A375 (cell line): Measurements from ENCODE around the gene IRS1. TPM values are rescaled to one million over a fixed set of nuclear protein-coding genes. Genes with fewer than 3 reads are reported as not detected.

Experiments
- total RNA-seq: library from RNA; depleted of rRNA; stranded (reverse); fragments of >200 nt; shearing (Covaris generic); gene quantifications from 2 replicates; pipeline ENCODE4 v1.2.3, GENCODE V29; 2014; rRNA removed

Gene IRS1
- 9.2 and 9.8 TPM in 2 replicates for total RNA-seq

DNA sequence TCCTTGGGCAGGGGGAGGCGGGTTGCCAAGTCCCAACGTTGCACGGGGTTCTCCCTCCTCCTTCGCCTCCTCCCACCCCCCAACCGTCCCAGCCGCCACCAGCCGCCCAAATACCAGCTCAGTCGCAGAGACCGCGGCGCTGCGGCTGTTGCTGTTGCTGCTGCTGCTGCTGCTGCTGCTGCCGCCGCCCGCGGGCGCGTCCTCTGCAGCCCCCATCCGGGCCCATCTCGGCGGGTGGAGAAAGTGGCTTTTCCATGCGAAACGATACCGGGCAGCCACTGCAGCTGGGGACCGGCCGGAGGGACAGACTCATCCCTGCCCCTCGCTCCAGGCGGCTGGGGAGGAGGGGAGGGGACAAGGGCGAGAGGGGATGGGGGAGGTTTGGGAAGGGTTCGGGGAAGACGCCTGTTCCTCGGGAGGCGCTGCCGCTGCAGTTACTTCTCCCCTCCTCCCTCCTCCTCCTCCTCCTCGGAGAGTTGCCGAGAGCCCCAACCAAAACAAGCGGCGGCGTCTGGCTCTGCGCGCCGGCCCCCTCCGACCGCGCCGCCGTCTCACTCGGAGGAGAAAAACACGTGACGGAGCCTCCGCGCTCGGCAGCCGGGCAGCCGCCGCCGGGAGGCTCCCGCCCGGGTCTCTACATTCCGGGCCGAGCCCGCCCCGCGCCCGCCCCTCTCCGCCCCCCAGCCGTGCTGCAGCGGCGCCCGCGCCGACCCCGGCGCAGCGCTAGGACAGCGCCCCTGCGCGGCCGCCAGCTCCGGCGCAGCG lies at the start of gene IRS1:
Gene IRS1 (minus strand): TSS at position 610 of the 765 bp plus-strand sequence. CDS start 1,082 bp downstream, outside the sequence.

DNA sequence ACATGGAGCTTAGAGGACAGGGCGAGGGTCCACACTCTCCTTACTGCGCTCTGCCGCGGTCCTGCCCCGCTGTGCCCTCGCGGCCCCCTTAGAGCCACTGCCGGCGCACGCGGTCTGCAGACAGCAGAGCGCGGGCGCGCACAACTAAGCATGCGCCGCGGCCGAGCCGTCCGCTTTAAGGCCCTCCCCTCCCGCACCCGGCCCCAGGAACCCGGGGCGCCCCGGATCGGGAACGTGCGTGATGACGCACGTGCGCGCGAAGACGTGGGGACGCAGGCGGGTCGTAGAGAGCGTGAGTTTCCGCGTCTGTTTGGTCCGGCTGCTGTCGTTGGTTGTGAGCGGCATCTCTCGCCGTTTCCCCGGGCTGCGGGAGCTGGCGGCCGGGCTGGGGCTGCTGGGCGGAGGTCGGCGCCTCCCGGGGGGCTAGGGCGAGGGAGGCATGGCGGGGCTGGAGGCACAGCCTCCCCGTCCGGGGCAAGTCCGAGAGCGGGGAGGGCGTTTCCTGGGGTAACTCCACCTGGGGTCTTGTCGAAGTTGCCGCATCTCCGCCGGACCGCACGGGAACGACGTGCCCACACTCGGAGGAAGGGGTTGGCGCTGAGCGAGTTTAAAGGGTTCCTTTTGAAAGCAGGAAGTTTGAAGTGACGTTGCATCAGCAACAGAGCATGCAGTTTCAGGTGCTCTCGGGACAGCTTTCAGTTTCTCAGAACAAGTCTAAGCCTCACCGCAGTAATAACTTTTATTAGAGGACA lies 36.4 kb upstream of the IRS1 start, which contains the start of gene RHBDD1:
Gene RHBDD1 (plus strand): TSS at position 259 of the 752 bp plus-strand sequence. CDS start 28,640 bp downstream, outside the sequence.

Other genes with a start within 250 kb of the IRS1 start
- 4.8 and 9.5 TPM in 2 replicates for gene RHBDD1, start 36.2 kb upstream of the IRS1 start, total RNA-seq